ENCODE results near the gene ELFN1.

The ELFN1 gene

GRCh38 chr7:1748839-1749173 is 78.7 kb downstream of the ELFN1 start:
- H3K27ac ChIP-seq (ENCODE audit: low read depth, low read length), result no peak overlapping the region
- no peaks in the 10 kb centered on the region for H3K9me3 ChIP-seq (ENCODE audit: insufficient read depth, low read depth, low read length)
- H3K4me1 ChIP-seq (ENCODE audit: insufficient read depth, low read length), result no peaks in the 10 kb centered on the region
- H3K4me3 ChIP-seq (ENCODE audit: low read length), result no peak overlapping the region
- no peaks in the 10 kb centered on the region for H3K27me3 ChIP-seq (ENCODE audit: insufficient read depth, low read length)
- H3K9ac ChIP-seq (ENCODE audit: low read depth, low read length), result no peak overlapping the region
- 72% methylated on average over 8 of the region's 8 CpGs for WGBS
- no peaks in the 10 kb centered on the region for H3K36me3 ChIP-seq (ENCODE audit: insufficient read depth, low read length)

DNA sequence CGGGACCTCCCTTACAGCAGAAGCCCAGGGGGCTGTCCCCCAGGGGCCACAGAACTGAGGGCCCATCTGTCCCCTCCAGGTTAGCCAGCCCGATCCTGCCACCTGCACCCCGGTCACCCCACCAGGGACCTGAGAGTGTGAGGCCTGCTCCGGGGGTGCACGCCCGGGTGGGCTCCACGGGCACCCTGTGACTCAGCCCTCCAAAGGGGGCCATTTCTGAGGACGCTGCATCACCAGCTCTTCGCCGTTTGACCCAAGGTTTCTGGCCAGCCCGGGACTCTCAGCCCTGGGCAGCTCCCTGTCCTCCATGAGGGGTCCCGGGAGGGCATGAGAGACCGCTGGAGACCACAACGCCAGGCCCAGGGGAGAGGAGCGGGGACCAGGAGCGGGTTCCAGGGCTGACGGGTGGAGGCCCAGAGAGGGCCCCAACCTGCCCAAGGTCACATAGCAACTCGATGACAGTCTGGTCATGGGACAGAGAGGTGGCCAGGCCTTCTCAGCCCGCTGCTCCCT is 79.3 kb downstream of the ELFN1 start:
- no peaks in the 10 kb centered on the region for H3K27me3 ChIP-seq (ENCODE audit: insufficient read depth, low read length)
- no peaks in the 10 kb centered on the region for H3K36me3 ChIP-seq (ENCODE audit: insufficient read depth, low read length)
- H3K9me3 ChIP-seq (ENCODE audit: insufficient read depth, low read depth, low read length), result no peaks in the 10 kb centered on the region
- no peak overlapping the region for H3K9ac ChIP-seq (ENCODE audit: low read depth, low read length)
- H3K4me1 ChIP-seq (ENCODE audit: insufficient read depth, low read length), result no peaks in the 10 kb centered on the region
- WGBS, result 93% methylated on average over 19 of the region's 19 CpGs
- no peak overlapping the region for H3K27ac ChIP-seq (ENCODE audit: low read depth, low read length)
- no peak overlapping the region for H3K4me3 ChIP-seq (ENCODE audit: low read length)

- Histone ChIP-seq H3K9me3 (ENCODE audit: insufficient read depth, low read depth, low read length) (no peaks in the 10 kb centered on the region), H3K27ac (ENCODE audit: low read depth, low read length) (no peak overlapping the region), H3K4me3 (ENCODE audit: low read length) (no peak overlapping the region), H3K9ac (ENCODE audit: low read depth, low read length) (no peak overlapping the region), H3K4me1 (ENCODE audit: insufficient read depth, low read length) (no peaks in the 10 kb centered on the region), H3K36me3 (ENCODE audit: insufficient read depth, low read length) (no peaks in the 10 kb centered on the region), H3K27me3 (ENCODE audit: insufficient read depth, low read length) (no peaks in the 10 kb centered on the region)
- 90% methylated on average over 24 of the region's 24 CpGs for WGBS
Observed at GRCh38 chr7:1749864-1750466, 79.9 kb downstream of the ELFN1 start.

GRCh38 chr7:1750541-1751021 is 80.5 kb downstream of the ELFN1 start:
- Histone ChIP-seq H3K27ac (ENCODE audit: low read depth, low read length) (no peak overlapping the region), H3K36me3 (ENCODE audit: insufficient read depth, low read length) (no peaks in the 10 kb centered on the region), H3K4me1 (ENCODE audit: insufficient read depth, low read length) (no peaks in the 10 kb centered on the region), H3K9ac (ENCODE audit: low read depth, low read length) (no peak overlapping the region), H3K27me3 (ENCODE audit: insufficient read depth, low read length) (0 out of 2 replicates have a peak, but pooled peaks cover 5% of the 10 kb centered on the region), H3K9me3 (ENCODE audit: insufficient read depth, low read depth, low read length) (no peaks in the 10 kb centered on the region), H3K4me3 (ENCODE audit: low read length) (no peak overlapping the region)
- WGBS, result 90% methylated on average over 23 of the region's 23 CpGs

DNA sequence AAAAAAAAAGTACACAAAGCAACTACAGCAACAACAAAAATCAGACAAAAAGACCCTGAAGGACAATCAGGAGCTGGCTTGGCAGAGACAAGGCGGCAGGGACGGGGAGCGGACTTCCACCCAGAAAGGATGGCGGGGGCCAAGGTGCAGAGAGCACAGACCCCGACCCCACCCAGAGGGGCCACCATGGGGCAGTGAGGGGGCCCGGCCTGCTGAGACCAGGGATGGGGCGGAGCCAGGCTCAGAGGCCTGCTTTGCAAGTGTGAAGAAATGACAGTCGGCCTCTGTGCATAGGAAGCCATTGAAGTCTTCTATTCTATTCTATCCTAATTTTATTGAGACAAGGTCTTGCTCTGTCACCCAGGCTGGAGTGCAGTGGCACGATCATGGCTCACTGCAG is 82.0 kb downstream of the ELFN1 start:
- WGBS, result 88% methylated on average over 9 of the region's 9 CpGs
- H3K27me3 ChIP-seq (ENCODE audit: insufficient read depth, low read length), result 0 out of 2 replicates have a peak, but pooled peaks cover 7% of the 10 kb centered on the region
- H3K9me3 ChIP-seq (ENCODE audit: insufficient read depth, low read depth, low read length), result no peaks in the 10 kb centered on the region
- no peak overlapping the region for H3K4me3 ChIP-seq (ENCODE audit: low read length)
- H3K27ac ChIP-seq (ENCODE audit: low read depth, low read length), result no peak overlapping the region
- H3K9ac ChIP-seq (ENCODE audit: low read depth, low read length), result no peak overlapping the region
- no peaks in the 10 kb centered on the region for H3K4me1 ChIP-seq (ENCODE audit: insufficient read depth, low read length)
- no peaks in the 10 kb centered on the region for H3K36me3 ChIP-seq (ENCODE audit: insufficient read depth, low read length)

- Histone ChIP-seq H3K27me3 (ENCODE audit: insufficient read depth, low read length) (peaks cover 12% of the 10 kb centered on the region; the same call in 1 of the 2 replicates), H3K9me3 (ENCODE audit: insufficient read depth, low read depth, low read length) (no peaks in the 10 kb centered on the region), H3K4me1 (ENCODE audit: insufficient read depth, low read length) (no peaks in the 10 kb centered on the region), H3K9ac (ENCODE audit: low read depth, low read length) (no peak overlapping the region), H3K36me3 (ENCODE audit: insufficient read depth, low read length) (no peaks in the 10 kb centered on the region), H3K27ac (ENCODE audit: low read depth, low read length) (no peak overlapping the region), H3K4me3 (ENCODE audit: low read length) (no peak overlapping the region)
- WGBS, result 89% methylated on average over 21 of the region's 21 CpGs
Observed at GRCh38 chr7:1752771-1753563, 82.9 kb downstream of the ELFN1 start.

- no peaks in the 10 kb centered on the region for H3K36me3 ChIP-seq (ENCODE audit: insufficient read depth, low read length)
- H3K4me3 ChIP-seq (ENCODE audit: low read length), result no peak overlapping the region
- H3K4me1 ChIP-seq (ENCODE audit: insufficient read depth, low read length), result no peaks in the 10 kb centered on the region
- H3K27ac ChIP-seq (ENCODE audit: low read depth, low read length), result no peak overlapping the region
- 95% methylated on average over 10 of the region's 10 CpGs for WGBS
- no peaks in the 10 kb centered on the region for H3K9me3 ChIP-seq (ENCODE audit: insufficient read depth, low read depth, low read length)
- H3K9ac ChIP-seq (ENCODE audit: low read depth, low read length), result no peak overlapping the region
- H3K27me3 ChIP-seq (ENCODE audit: insufficient read depth, low read length), result peaks cover 13% of the 10 kb centered on the region; the same call in 1 of the 2 replicates
Observed at GRCh38 chr7:1753564-1753867, 83.4 kb downstream of the ELFN1 start.

DNA sequence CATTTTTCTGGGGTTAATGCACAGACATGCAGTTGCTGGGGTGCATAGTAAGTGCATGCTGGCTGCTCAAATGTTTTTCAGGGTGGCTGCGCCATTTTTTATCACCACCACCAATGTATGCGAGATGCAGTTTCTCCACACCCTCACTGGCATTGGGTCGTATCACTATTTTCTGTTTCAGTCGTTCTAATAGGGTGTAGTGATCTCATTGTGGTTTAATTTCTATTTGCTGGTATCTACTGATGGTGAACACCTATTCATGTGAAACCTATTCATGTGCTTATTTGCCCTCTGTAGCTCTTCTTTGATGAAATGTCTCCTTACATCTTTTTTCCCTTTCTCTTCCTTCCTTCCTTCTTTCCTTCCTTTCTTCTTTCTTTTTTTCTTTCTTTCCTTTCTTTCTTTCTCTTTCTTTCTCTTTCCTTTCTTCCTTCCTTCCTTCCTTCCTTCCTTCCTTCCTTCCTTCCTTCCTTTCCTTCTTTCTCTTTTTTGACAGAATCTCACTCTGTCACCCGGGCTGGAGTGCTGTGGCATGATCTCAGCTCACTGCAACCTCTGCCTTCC is 84.3 kb downstream of the ELFN1 start:
- Histone ChIP-seq H3K27me3 (ENCODE audit: insufficient read depth, low read length) (peaks cover 13% of the 10 kb centered on the region; the same call in 1 of the 2 replicates), H3K36me3 (ENCODE audit: insufficient read depth, low read length) (no peaks in the 10 kb centered on the region), H3K9me3 (ENCODE audit: insufficient read depth, low read depth, low read length) (no peaks in the 10 kb centered on the region), H3K4me3 (ENCODE audit: low read length) (no peak overlapping the region), H3K9ac (ENCODE audit: low read depth, low read length) (no peak overlapping the region), H3K4me1 (ENCODE audit: insufficient read depth, low read length) (no peaks in the 10 kb centered on the region), H3K27ac (ENCODE audit: low read depth, low read length) (no peak overlapping the region)
- 98% methylated on average over 4 of the region's 5 CpGs for WGBS

DNA sequence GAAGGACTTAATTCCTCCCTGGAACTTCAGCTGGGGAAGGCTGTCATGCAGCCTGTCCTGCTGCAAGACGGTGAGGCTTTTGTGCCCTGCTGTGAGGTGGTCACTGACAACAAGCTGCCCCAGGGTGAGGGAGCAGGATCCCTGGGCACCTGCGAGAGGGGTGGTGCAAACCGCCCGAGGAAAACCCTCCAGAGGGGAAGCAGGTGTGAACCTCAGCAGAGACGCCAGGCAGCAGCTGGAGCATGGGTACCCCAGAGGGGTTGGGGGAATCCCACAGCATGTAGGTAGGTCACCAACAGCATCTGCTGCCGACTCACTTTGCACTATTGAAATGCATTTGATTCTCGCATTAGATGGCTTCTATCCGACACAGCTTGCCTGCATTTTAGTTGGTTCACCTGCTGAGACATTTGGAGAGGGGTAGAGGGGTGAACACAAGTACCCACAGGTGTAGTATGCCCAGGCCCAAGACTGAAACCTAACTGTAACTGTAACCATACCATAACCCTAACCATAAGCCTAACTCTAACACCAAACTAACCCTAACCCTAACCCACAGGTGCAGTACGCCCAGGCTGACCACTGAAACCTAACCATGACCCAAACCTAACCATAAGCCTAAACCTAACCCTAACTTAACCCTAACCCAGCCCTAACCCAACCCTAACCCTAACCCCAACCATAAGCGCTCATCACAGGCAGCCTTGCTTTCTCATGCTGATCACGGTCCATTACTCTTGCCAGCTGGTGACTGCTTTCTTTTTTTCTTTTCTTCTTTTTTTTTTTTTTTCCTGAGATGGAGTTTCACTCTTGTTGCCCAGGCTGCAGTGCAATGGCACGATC is 85.9 kb downstream of the ELFN1 start:
- WGBS, result 41% methylated on average over 12 of the region's 12 CpGs
- H3K36me3 ChIP-seq (ENCODE audit: insufficient read depth, low read length), result no peaks in the 10 kb centered on the region
- no peaks in the 10 kb centered on the region for H3K9me3 ChIP-seq (ENCODE audit: insufficient read depth, low read depth, low read length)
- H3K27me3 ChIP-seq (ENCODE audit: insufficient read depth, low read length), result peaks cover 13% of the 10 kb centered on the region; the same call in 1 of the 2 replicates
- H3K4me1 ChIP-seq (ENCODE audit: insufficient read depth, low read length), result no peaks in the 10 kb centered on the region
- no peak overlapping the region for H3K9ac ChIP-seq (ENCODE audit: low read depth, low read length)
- H3K27ac ChIP-seq (ENCODE audit: low read depth, low read length), result no peak overlapping the region
- no peak overlapping the region for H3K4me3 ChIP-seq (ENCODE audit: low read length)

DNA sequence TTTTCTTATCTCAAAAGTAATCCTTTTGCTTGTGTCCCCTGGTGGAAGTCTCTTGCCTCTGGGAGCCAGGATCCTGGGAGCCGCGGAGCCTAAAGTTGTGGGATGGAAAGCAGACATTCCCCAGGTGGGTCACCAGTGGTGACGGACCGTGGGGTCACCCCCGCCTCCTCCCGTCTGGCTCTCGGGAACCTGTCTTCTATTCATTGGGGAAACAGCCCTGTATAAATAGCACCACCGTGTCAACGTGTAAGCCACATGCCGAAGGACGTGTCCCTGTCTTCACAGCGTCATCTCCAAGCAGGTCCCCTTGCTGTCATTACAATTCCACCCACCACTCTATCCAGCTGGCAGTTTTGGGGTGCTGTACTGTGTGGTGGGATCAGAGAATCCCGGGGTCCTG is 87.5 kb downstream of the ELFN1 start:
- Histone ChIP-seq H3K4me3 (ENCODE audit: low read length) (no peak overlapping the region), H3K36me3 (ENCODE audit: insufficient read depth, low read length) (no peaks in the 10 kb centered on the region), H3K9ac (ENCODE audit: low read depth, low read length) (no peak overlapping the region), H3K27me3 (ENCODE audit: insufficient read depth, low read length) (peaks cover 13% of the 10 kb centered on the region; the same call in 1 of the 2 replicates), H3K27ac (ENCODE audit: low read depth, low read length) (no peak overlapping the region), H3K9me3 (ENCODE audit: insufficient read depth, low read depth, low read length) (peaks cover under 1% of the 10 kb centered on the region; the same call in 1 of the 2 replicates), H3K4me1 (ENCODE audit: insufficient read depth, low read length) (no peaks in the 10 kb centered on the region)
- WGBS, result 88% methylated on average over 13 of the region's 13 CpGs

Measured in HUES64 (cell line).